Heart left ventricle (tissue), 16 donors: Measurements from ENCODE around the gene CNPY3. TPM values are rescaled to one million over a fixed set of nuclear protein-coding genes. Genes with fewer than 3 reads are reported as not detected.
A peak's percentile ranks its signal among the peaks of the same experiment; 100 is the strongest.

Source experiments
- ATAC-seq, 4 donors: fragments of 200-7000 bp; cut with Tn5 transposase; one replicate each; pipeline ENCODE4 v1.9.1; 2020 to 2022; ENCODE audit warnings: moderate library complexity in 4 of 4, mild to moderate bottlenecking in 3 of 4, moderate number of reproducible peaks in 1 of 4
- DNase-seq, 5 donors: peaks; one replicate each; pipeline ENCODE4 v3.0.0-alpha.2; 2020
- H3K27ac ChIP-seq, 12 donors: fragments of 200-600 bp; sonication (generic) in 4 of 12; one replicate each; pipeline versions ENCODE4 v1.5.0 to v1.8.0; 2016 to 2022; ENCODE audit warnings: mild to moderate bottlenecking in 2 of 12
- H3K27me3 ChIP-seq, 9 donors: fragments of 200-600 bp; sonication (generic) in 2 of 9; one replicate each; pipeline versions ENCODE4 v1.5.1 to v1.8.0; 2016 to 2022; ENCODE audit warnings: mild to moderate bottlenecking in 3 of 9
- H3K36me3 ChIP-seq, 9 donors: fragments of 200-600 bp; sonication (generic) in 2 of 9; one replicate each; pipeline versions ENCODE4 v1.5.0 to v1.8.0; 2018 to 2022; ENCODE audit warnings: mild to moderate bottlenecking in 2 of 9
- H3K4me1 ChIP-seq, 12 donors: fragments of 200-600 bp; sonication (generic) in 4 of 12; one replicate each; pipeline versions ENCODE4 v1.5.0 to v1.8.0; 2016 to 2022; ENCODE audit warnings: mild to moderate bottlenecking in 3 of 12
- H3K4me3 ChIP-seq, 12 donors: fragments of 200-600 bp; sonication (generic) in 4 of 12; one replicate each; pipeline versions ENCODE4 v1.5.0 to v1.8.0; 2017 to 2022; ENCODE audit warnings: mild to moderate bottlenecking in 9 of 12, moderate library complexity in 4 of 12
- H3K9me3 ChIP-seq, 12 donors: fragments of 200-600 bp; sonication (generic) in 4 of 12; one replicate each; pipeline versions ENCODE4 v1.5.0 to v1.8.0; 2016 to 2022; ENCODE audit warnings: mild to moderate bottlenecking in 1 of 12
- CTCF ChIP-seq, 12 donors: fragments of 200-600 bp; sonication (generic) in 4 of 12; IDR thresholded peaks; one replicate each; pipeline versions ENCODE4 v1.5.0 to v1.8.0; 2018 to 2022; ENCODE audit warnings: antibody characterized with exemption in 12 of 12, mild to moderate bottlenecking in 5 of 12
- POLR2A ChIP-seq, 2 donors: fragments of 450-650 bp; IDR thresholded peaks; one replicate each; pipeline ENCODE4 v1.6.1; 2017; ENCODE audit warnings: antibody characterized with exemption in 2 of 2, mild to moderate bottlenecking in 2 of 2, moderate library complexity in 2 of 2
- WGBS, 4 donors: extraction: QIAGEN DNeasy Blood & Tissue Kit in 2 of 4; methylation state at CpG; one replicate each; pipeline versions ENCODE4 v1.1.5 to v1.1.7; 2013 to 2018; 5-methylcytosine and 5-hydroxymethylcytosine counted together
- intact Hi-C, 10 donors: fragments of 100-400 bp; cut with DNase I; formaldehyde crosslinking; loops; one replicate each; pipeline versions ENCODE4 v1.11.1 to v1.14.2; 2022
- polyA plus RNA-seq, 2 donors: library from polyadenylated mRNA; stranded (reverse); fragments of 200-250 nt; gene quantifications; one replicate each; pipeline ENCODE4 v1.2.3, GENCODE V29; 2013
- total RNA-seq, 9 donors: library from RNA; depleted of rRNA in 2 of 9; stranded (reverse); fragments of >200 nt in 2 of 9; fragmentation: NEBNext Ultra II Directional in 3 of 9; extraction: Animal tissue kit (Norgen Biotek cat#: 25700) in 3 of 9; gene quantifications; one replicate each; pipeline versions ENCODE4 v1.1.0 to v1.2.4, GENCODE V29; 2016 to 2023
- donor health status: ischemic (EF 13 %, LVEDD 7.1; RV severe dilation, severe dysfunction).
- donor health status: healthy with polysubstance abuse.
- donor health status: DM: no; HTN: yes; CAD: no.
- donor health status: DM: no; HTN: no; CAD: no.
- donor health status: ischemic (EF 25% LVEDD 6.9; RV normal size, moderate dysfunction).
- donor health status: ischemic (EF 25% LVEDD 5.7; RV mildly dilated, moderate dysfunction).
- donor health status: healthy.
- donor health status: DM: yes; HTN: yes; CAD: no.
- donor health status: ischemic (EF 35%, LVEDD 5.7; RV mildly dilated, moderate dysfunction).
- donor health status: nonischemic (EF 11% LVEDD 7.7; RV severe dilation, severe dysfunction).
- donor health status: DM: yes; HTN: yes; CAD: no.
- donor health status: PGD.
- donor health status: ischemic (EF 29% LVEDD 5.4; RV normal size, mild dysfunction).
- donor health status: nonischemic (EF 23%, LVEDD 6.1; RV moderate dilation, normal function).

The CNPY3 gene
- total and polyA plus RNA-seq, 11 donors = 13.8 to 44.0 (median 20.6) TPM

- ATAC-seq (no peak), DNase-seq (peak in 1 of 5 donors; percentile 37)
- H3K4me3 ChIP-seq = no peak overlapping the region
- TF ChIP-seq CTCF (IDR thresholded peaks at IDR 0.05) (no peak), POLR2A (IDR thresholded peaks at IDR 0.05) (no peak)
- H3K36me3 ChIP-seq = peaks cover 0 to 51% (median 37%) of the 10 kb centered on the region in 9 donors
- intact Hi-C loops = no loop called here
- no peak overlapping the region for H3K27ac ChIP-seq
- peaks cover 0 to 6% (median 0%) of the 10 kb centered on the region in 9 donors for H3K27me3 ChIP-seq
- H3K4me1 ChIP-seq = peaks cover 4 to 18% (median 13%) of the 10 kb centered on the region in 12 donors
- H3K9me3 ChIP-seq = no peaks in the 10 kb centered on the region
- WGBS, 4 donors = 92 to 93% (median 93%) methylated on average over 11 to 13 of the region's 13 CpGs
Measured at GRCh38 chr6:42962502-42963178, 33.4 kb downstream of the CNPY3 start.

DNA sequence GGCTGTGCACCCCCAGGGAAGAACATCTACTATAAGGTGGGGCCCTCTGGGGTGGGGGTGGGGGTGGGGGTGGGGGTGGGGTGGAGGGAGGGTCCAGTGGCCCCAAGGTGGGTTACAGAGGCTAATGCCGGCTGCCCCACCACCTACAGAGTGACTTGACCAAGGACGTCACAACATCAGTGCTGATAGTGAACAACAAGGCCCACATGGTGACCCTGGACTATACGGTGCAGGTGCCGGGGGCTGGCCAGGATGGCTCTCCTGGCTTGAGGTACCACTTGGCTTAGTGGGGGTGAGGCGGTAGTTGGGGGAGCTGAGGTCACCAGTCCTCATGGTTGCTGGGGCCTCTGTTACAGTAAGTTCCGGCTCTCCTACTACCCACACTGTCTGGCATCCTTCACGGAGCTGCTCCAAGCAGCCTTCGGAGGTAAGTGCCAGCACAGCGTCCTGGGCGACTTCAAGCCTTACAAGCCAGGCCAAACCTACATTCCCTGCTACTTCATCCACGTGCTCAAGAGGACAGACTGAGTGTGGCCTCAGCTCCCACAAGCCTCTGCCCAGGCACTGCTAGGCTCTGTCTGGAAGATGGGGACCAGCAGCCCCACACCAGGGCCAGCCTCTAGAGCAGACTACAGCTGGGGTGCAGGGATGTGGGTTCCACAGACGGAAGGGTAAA, 34.0 kb downstream of the CNPY3 start:
- TF ChIP-seq CTCF (IDR thresholded peaks at IDR 0.05) = no peak
- no peak for TF ChIP-seq POLR2A (IDR thresholded peaks at IDR 0.05)
- Histone ChIP-seq H3K27me3 (peaks cover 0 to 6% (median 0%) of the 10 kb centered on the region in 9 donors), H3K4me3 (no peak overlapping the region), H3K9me3 (no peaks in the 10 kb centered on the region), H3K27ac (no peak overlapping the region), H3K4me1 (peaks cover 4 to 18% (median 13%) of the 10 kb centered on the region in 12 donors), H3K36me3 (peaks cover 0 to 57% (median 40%) of the 10 kb centered on the region in 9 donors)
- WGBS, 4 donors = 83 to 89% (median 86%) methylated on average over 9 to 12 of the region's 12 CpGs
- DNase-seq (peak in 1 of 5 donors; percentile 23), ATAC-seq (no peak)
- intact Hi-C loops = no loop called here

- DNase-seq (no peak), ATAC-seq (no peak)
- Histone ChIP-seq H3K27me3 (peaks cover 0 to 6% (median 0%) of the 10 kb centered on the region in 9 donors), H3K27ac (no peak overlapping the region), H3K4me3 (no peak overlapping the region), H3K4me1 (peaks cover 4 to 18% (median 13%) of the 10 kb centered on the region in 12 donors), H3K9me3 (no peaks in the 10 kb centered on the region), H3K36me3 (peaks cover 0 to 65% (median 47%) of the 10 kb centered on the region in 9 donors)
- intact Hi-C loops = no loop called here
- TF ChIP-seq POLR2A (IDR thresholded peaks at IDR 0.05) = no peak
- TF ChIP-seq CTCF (IDR thresholded peaks at IDR 0.05) = peak in 2 of 12 donors; percentile 8 to 10
- WGBS, 4 donors = 87 to 90% (median 88%) methylated on average over 4 to 9 of the region's 9 CpGs
Measured at GRCh38 chr6:42963855-42964605, 34.8 kb downstream of the CNPY3 start.

- no peak overlapping the region for H3K27ac ChIP-seq
- no peak for ATAC-seq
- H3K36me3 ChIP-seq = peaks cover 0 to 83% (median 55%) of the 10 kb centered on the region in 9 donors
- no peaks in the 10 kb centered on the region for H3K27me3 ChIP-seq
- no peak for DNase-seq
- intact Hi-C loops = no loop called here
- 81 to 83% (median 81%) methylated on average over 7 of the region's 7 CpGs for WGBS, 4 donors
- H3K4me3 ChIP-seq = no peak overlapping the region
- no peak for TF ChIP-seq CTCF (IDR thresholded peaks at IDR 0.05)
- no peak for TF ChIP-seq POLR2A (IDR thresholded peaks at IDR 0.05)
- no peaks in the 10 kb centered on the region for H3K9me3 ChIP-seq
- peaks cover 0 to 9% (median 0%) of the 10 kb centered on the region in 12 donors for H3K4me1 ChIP-seq
Measured at GRCh38 chr6:42966571-42966970, 37.3 kb downstream of the CNPY3 start.
